B cell (primary cell): ENCODE results near the gene ARHGAP20. TPM values are rescaled to one million over a fixed set of nuclear protein-coding genes. Genes with fewer than 3 reads are reported as not detected.

ENCODE experiments used
- ATAC-seq: fragments of 200-7000 bp; cut with Tn5 transposase; one replicate; pipeline ENCODE4 v1.10.0; 2021; ENCODE audit warnings: low read depth, mild to moderate bottlenecking, moderate number of reproducible peaks, moderate library complexity
- CTCF ChIA-PET: fragments of 350-600 bp; sonication (Branson Sonifier 250); formaldehyde crosslinking; loops from one replicate; lab custom pipeline; 2021; ENCODE audit warnings: antibody characterized with exemption, inconsistent platforms; lab: Charles Lee
- POLR2A ChIA-PET: fragments of 350-600 bp; sonication (Branson Sonifier 250); formaldehyde crosslinking; loops from one replicate; lab custom pipeline; 2021; ENCODE audit warnings: antibody characterized with exemption; lab: Charles Lee
- DNase-seq: peaks from one replicate; pipeline ENCODE4 v3.0.0; 2013
- H2AFZ ChIP-seq: 2 replicates; pipeline ENCODE4 v1.6.1; 2012; ENCODE audit warnings: mild to moderate bottlenecking, low read depth, low read length; ENCODE audit not compliant: insufficient read depth, poor library complexity, severe bottlenecking
- H3K27ac ChIP-seq, 2 donors: 1 replicate in 1 of 2; 2 replicates in 1 of 2; pipeline ENCODE4 v1.5.1; 2012 to 2013; ENCODE audit warnings: low read length in 2 of 2, mild to moderate bottlenecking in 2 of 2, moderate library complexity in 1 of 2
- H3K27me3 ChIP-seq, 4 experiments: fragments of 200-600 bp in 1 of 4; sonication (generic) in 1 of 4; replicated peaks in 1 of 4; 1 replicate in 2 of 4; 2 replicates in 2 of 4; pipeline versions ENCODE4 v1.6.1 to v1.7.0; 2013 to 2016; ENCODE audit warnings: low read length in 3 of 4, mild to moderate bottlenecking in 2 of 4, mixed read lengths in 1 of 4, moderate library complexity in 1 of 4; ENCODE audit not compliant: insufficient read depth in 4 of 4, control insufficient read depth in 3 of 4; ENCODE audit errors: control extremely low read depth in 1 of 4
- H3K36me3 ChIP-seq, 2 experiments: replicated peaks in 1 of 2; 1 replicate in 1 of 2; 2 replicates in 1 of 2; pipeline versions ENCODE4 v1.6.1 to v1.7.1; 2013; ENCODE audit warnings: low read length in 1 of 2; ENCODE audit not compliant: insufficient read depth in 2 of 2, control insufficient read depth in 1 of 2; ENCODE audit errors: control extremely low read depth in 1 of 2, extremely low read depth in 1 of 2
- H3K4me1 ChIP-seq, 2 donors: fragments of 200-600 bp in 1 of 2; sonication (generic) in 1 of 2; 1 replicate in 1 of 2; 2 replicates in 1 of 2; pipeline versions ENCODE4 v1.5.1 to v1.6.1; 2013 to 2017; ENCODE audit warnings: low read length in 2 of 2; ENCODE audit not compliant: control insufficient read depth in 2 of 2, insufficient read depth in 2 of 2
- H3K4me2 ChIP-seq: replicated peaks from 2 replicates; pipeline ENCODE3; 2012; ENCODE audit warnings: mild to moderate bottlenecking, low read depth, low read length; ENCODE audit not compliant: poor library complexity, severe bottlenecking
- H3K4me3 ChIP-seq, 5 experiments: fragments of 200-600 bp in 1 of 5; sonication (generic) in 1 of 5; 1 replicate in 3 of 5; 2 replicates in 2 of 5; pipeline versions ENCODE4 v1.5.1 to v1.7.0; 2011 to 2016; ENCODE audit warnings: low read length in 4 of 5, mild to moderate bottlenecking in 4 of 5, low read depth in 2 of 5, control low read depth in 1 of 5, moderate library complexity in 1 of 5; ENCODE audit not compliant: insufficient read depth in 1 of 5; ENCODE audit errors: control extremely low read depth in 1 of 5, extremely low read depth in 1 of 5
- H3K79me2 ChIP-seq: fragments of 200-600 bp; sonication (generic); one replicate; pipeline ENCODE4 v1.6.0; 2016; ENCODE audit warnings: low read length; ENCODE audit not compliant: control insufficient read depth, insufficient read depth
- H3K9ac ChIP-seq: fragments of 200-600 bp; sonication (generic); 2 replicates; pipeline ENCODE4 v1.6.1; 2017; ENCODE audit warnings: mild to moderate bottlenecking, low read length, moderate library complexity
- H3K9me3 ChIP-seq, 3 donors: one replicate each; pipeline versions ENCODE4 v1.6.1 to v1.7.1; 2013; ENCODE audit warnings: low read length in 2 of 3; ENCODE audit not compliant: control insufficient read depth in 2 of 3, insufficient read depth in 1 of 3; ENCODE audit errors: control extremely low read depth in 1 of 3
- H4K20me1 ChIP-seq: 2 replicates; pipeline ENCODE4 v1.6.0; 2012; ENCODE audit warnings: mild to moderate bottlenecking, low read length; ENCODE audit not compliant: insufficient read depth, control insufficient read depth, poor library complexity, severe bottlenecking
- H3K27ac Mint-ChIP-seq: one replicate; pipeline ENCODE4 v1.8.0; 2021; ENCODE audit warnings: mixed read lengths
- H3K27me3 Mint-ChIP-seq: one replicate; pipeline ENCODE4 v1.8.0; 2021; ENCODE audit warnings: mixed read lengths
- H3K4me1 Mint-ChIP-seq: one replicate; pipeline ENCODE4 v1.8.0; 2021; ENCODE audit warnings: mixed read lengths
- H3K4me3 Mint-ChIP-seq: one replicate; pipeline ENCODE4 v1.8.0; 2021; ENCODE audit warnings: mixed read lengths
- H3K9me3 Mint-ChIP-seq: one replicate; pipeline ENCODE4 v1.8.0; 2022; ENCODE audit warnings: mixed read lengths; ENCODE audit not compliant: insufficient read depth
- CTCF ChIP-seq: fragments of 200-600 bp; IDR thresholded peaks from one replicate; pipeline ENCODE4 v1.8.0; 2022; ENCODE audit warnings: antibody characterized with exemption, mild to moderate bottlenecking
- EZH2 ChIP-seq: IDR thresholded peaks from 2 replicates; pipeline ENCODE4 v1.6.1; 2012; ENCODE audit warnings: borderline replicate concordance, low read depth, mild to moderate bottlenecking, moderate library complexity, low read length; ENCODE audit not compliant: insufficient read depth, poor library complexity, severe bottlenecking
- WGBS: methylation state at CpG from one replicate; pipeline ENCODE4 v1.1.5; 2013; ENCODE audit warnings: missing lambda C conversion rate; ENCODE audit not compliant: insufficient coverage; 5-methylcytosine and 5-hydroxymethylcytosine counted together
- intact Hi-C: fragments of 100-400 bp; cut with micrococcal nuclease; formaldehyde crosslinking; loops from one replicate; pipeline ENCODE4 v1.10.0; 2022
- polyA plus RNA-seq: library from polyadenylated mRNA; depleted of rRNA; stranded (reverse); fragments of >200 nt; gene quantifications from 2 replicates; pipeline ENCODE4 v1.2.3, GENCODE V29; 2012
- total RNA-seq, 2 donors: library from RNA; stranded (reverse); fragments of 120-200 nt in 1 of 2; gene quantifications; 1 replicate in 1 of 2; 2 replicates in 1 of 2; pipeline versions ENCODE4 v1.2.3 to v1.2.4, GENCODE V29; 2013 to 2022

The ARHGAP20 gene
- total and polyA plus RNA-seq, 2 donors (not counting 1 experiment from before 2014, with no cell fraction given): 0.54 to 0.91 TPM

- no peak for TF ChIP-seq EZH2
- no peak for TF ChIP-seq CTCF
- Histone ChIP-seq H3K4me1 (peaks cover 17 to 23% of the 10 kb centered on the region in 2 donors), H4K20me1 (no peaks in the 10 kb centered on the region), H3K79me2 (no peaks in the 10 kb centered on the region), H3K9me3 (no peaks in the 10 kb centered on the region), H3K9ac (peak overlapping the region; percentile 77), H3K4me3 (peak overlapping the region in 3 of 5 experiments; percentile 74 to 86 (median 80)), H3K27me3 (peaks cover 0 to 41% (median 23%) of the 10 kb centered on the region in 4 experiments), H3K27ac (no peak overlapping the region), H2AFZ (peak overlapping the region; percentile 91), H3K4me2 (peak overlapping the region; percentile 98), H3K36me3 (no peaks in the 10 kb centered on the region)
- intact Hi-C loops: loop anchor here (2.0 to 10.0 kb wide), 5 partner anchors 281 to 1054 kb away; partner anchors contain the start of genes POU2AF1 and PPP2R1B
- no peaks in the 10 kb centered on the region for H3K9me3 Mint-ChIP-seq
- H3K4me3 Mint-ChIP-seq: peak overlapping the region; percentile 85
- peaks cover 37% of the 10 kb centered on the region for H3K27me3 Mint-ChIP-seq
- 0% methylated on average over 2 of the region's 9 CpGs for WGBS
- no peak overlapping the region for H3K27ac Mint-ChIP-seq
- ATAC-seq: no peak
- ChIA-PET POLR2A (interaction anchor here (0.7 kb wide), 1 partner anchor 517 kb away, joined by 3 read pairs; no protein-coding TSS in a partner anchor), CTCF (no interaction called here)
- peaks cover 17% of the 10 kb centered on the region for H3K4me1 Mint-ChIP-seq
- no peak for DNase-seq
These were observed 1.2 kb upstream of the ARHGAP20 start for GRCh38 chr11:110713449-110713776.

GRCh38 chr11:110712659-110713448 lies 617 bp upstream of the ARHGAP20 start:
- no peak overlapping the region for H3K27ac ChIP-seq
- peak overlapping the region; percentile 26 to 86 (median 74) for H3K4me3 ChIP-seq
- Mint-ChIP-seq H3K4me3 (peak overlapping the region; percentile 85), H3K27ac (peak overlapping the region; percentile 18), H3K9me3 (no peaks in the 10 kb centered on the region), H3K4me1 (peaks cover 17% of the 10 kb centered on the region), H3K27me3 (peaks cover 42% of the 10 kb centered on the region)
- peak; percentile 29 for ATAC-seq
- peaks cover 17 to 23% of the 10 kb centered on the region in 2 donors for H3K4me1 ChIP-seq
- no peaks in the 10 kb centered on the region for H4K20me1 ChIP-seq
- peaks cover 0 to 4% (median 0%) of the 10 kb centered on the region in 3 donors for H3K9me3 ChIP-seq
- peak overlapping the region; percentile 98 for H3K4me2 ChIP-seq
- no peaks in the 10 kb centered on the region for H3K79me2 ChIP-seq
- peaks cover 0 to 41% (median 23%) of the 10 kb centered on the region in 4 experiments for H3K27me3 ChIP-seq
- H3K9ac ChIP-seq: peak overlapping the region; percentile 77
- TF ChIP-seq EZH2 (no peak), CTCF (no peak)
- no peak for DNase-seq
- POLR2A ChIA-PET: interaction anchor here (0.7 kb wide), 1 partner anchor 518 kb away, joined by 3 read pairs; no protein-coding TSS in a partner anchor
- 1% methylated on average over 45 of the region's 50 CpGs for whole genome bisulfite sequencing
- intact Hi-C loops: loop anchor here (2.0 to 10.0 kb wide), 5 partner anchors 281 to 1054 kb away; partner anchors contain the start of genes POU2AF1 and PPP2R1B
- peak overlapping the region; percentile 91 for H2AFZ ChIP-seq
- no peaks in the 10 kb centered on the region for H3K36me3 ChIP-seq
- CTCF ChIA-PET: no interaction called here
